IMR-90 (cell line): ENCODE measurements around the gene SERINC3. TPM values are rescaled to one million over a fixed set of nuclear protein-coding genes. Genes with fewer than 3 reads are reported as not detected.

Experiments
- ATAC-seq: fragments of 200-7000 bp; cut with Tn5 transposase; 2 replicates; pipeline ENCODE4 v1.9.1; 2020; ENCODE audit warnings: low read depth, mild to moderate bottlenecking, moderate library complexity
- BruUV-seq: library from RNA; stranded (reverse); fragments of 400-500 nt; replicated peaks from 2 replicates; lab custom pipeline; 2021; lab: Mats Ljungman, UMichigan
- CTCF ChIA-PET: fragments of 300-600 bp; formaldehyde crosslinking; extraction: SDS; loops from one replicate; lab custom pipeline; 2021; ENCODE audit warnings: antibody characterized with exemption; lab: Yijun Ruan, JAX
- POLR2A ChIA-PET: fragments of 300-600 bp; sonication (Branson Sonifier 250); formaldehyde crosslinking; loops from one replicate; lab custom pipeline; 2022; ENCODE audit warnings: antibody characterized with exemption; ENCODE audit not compliant: unreplicated experiment; lab: Charles Lee
- DNase-seq: peaks from one replicate; pipeline ENCODE4 v3.0.0; 2013
- H2AFZ ChIP-seq: replicated peaks from 2 replicates; pipeline ENCODE3; 2013; ENCODE audit warnings: low read length, mild to moderate bottlenecking; ENCODE audit not compliant: poor library complexity
- H2AK5ac ChIP-seq: 2 replicates; pipeline ENCODE4 v1.6.1; 2013; ENCODE audit warnings: low read depth, low read length, inconsistent platforms
- H2AK9ac ChIP-seq: replicated peaks from 2 replicates; pipeline ENCODE3; 2013; ENCODE audit warnings: mild to moderate bottlenecking, low read depth, low read length, moderate library complexity; ENCODE audit not compliant: poor library complexity
- H2BK120ac ChIP-seq: 2 replicates; pipeline ENCODE4 v1.6.1; 2013; ENCODE audit warnings: low read depth, low read length, inconsistent platforms
- H2BK15ac ChIP-seq: 3 replicates; pipeline ENCODE4 v1.6.1; 2013; ENCODE audit warnings: low read depth, low read length, inconsistent platforms
- H2BK20ac ChIP-seq: 2 replicates; pipeline ENCODE4 v1.6.1; 2013; ENCODE audit warnings: low read depth, mild to moderate bottlenecking, inconsistent platforms, low read length, moderate library complexity
- H2BK5ac ChIP-seq: 2 replicates; pipeline ENCODE4 v1.6.1; 2013; ENCODE audit warnings: mild to moderate bottlenecking, low read depth, low read length, inconsistent platforms; ENCODE audit not compliant: poor library complexity, severe bottlenecking
- H3K14ac ChIP-seq: replicated peaks from 2 replicates; pipeline ENCODE4 v1.6.1; 2013; ENCODE audit warnings: low read depth, low read length, inconsistent platforms
- H3K18ac ChIP-seq: 2 replicates; pipeline ENCODE4 v1.6.1; 2013; ENCODE audit warnings: low read depth, low read length, control low read depth
- H3K23ac ChIP-seq: 2 replicates; pipeline ENCODE4 v1.6.1; 2013; ENCODE audit warnings: low read depth, low read length, inconsistent platforms
- H3K27ac ChIP-seq: 2 replicates; pipeline ENCODE4 v1.5.1; 2013; ENCODE audit warnings: mild to moderate bottlenecking, control low read depth, low read length; ENCODE audit not compliant: insufficient read depth
- H3K27me3 ChIP-seq: 2 replicates; pipeline ENCODE4 v1.6.1; 2013; ENCODE audit warnings: low read length; ENCODE audit not compliant: control insufficient read depth, insufficient read depth
- H3K36me3 ChIP-seq: 2 replicates; pipeline ENCODE4 v1.6.1; 2013; ENCODE audit warnings: low read length, mixed read lengths; ENCODE audit not compliant: control insufficient read depth, insufficient read depth
- H3K4ac ChIP-seq: 2 replicates; pipeline ENCODE4 v1.6.1; 2013; ENCODE audit warnings: low read depth, low read length, inconsistent platforms
- H3K4me1 ChIP-seq: 2 replicates; pipeline ENCODE4 v1.6.1; 2013; ENCODE audit warnings: low read length, mixed read lengths; ENCODE audit not compliant: control insufficient read depth, insufficient read depth
- H3K4me2 ChIP-seq: 2 replicates; pipeline ENCODE4 v1.6.1; 2013; ENCODE audit warnings: low read depth, mild to moderate bottlenecking, control low read depth, low read length, moderate library complexity
- H3K4me3 ChIP-seq: 2 replicates; pipeline ENCODE4 v1.5.1; 2013; ENCODE audit warnings: low read depth, mild to moderate bottlenecking, control low read depth, low read length, moderate library complexity; ENCODE audit not compliant: insufficient read depth
- H3K56ac ChIP-seq: 2 replicates; pipeline ENCODE4 v1.6.1; 2013; ENCODE audit warnings: low read length, inconsistent platforms; ENCODE audit not compliant: insufficient read depth; ENCODE audit errors: extremely low read depth
- H3K79me1 ChIP-seq, 2 experiments: 2 replicates each; pipeline ENCODE4 v1.6.1; 2013; ENCODE audit warnings: low read length in 2 of 2, inconsistent platforms in 1 of 2, low read depth in 1 of 2
- H3K9ac ChIP-seq: 2 replicates; pipeline ENCODE4 v1.6.1; 2013; ENCODE audit warnings: low read depth, low read length, control low read depth
- H3K9me1 ChIP-seq: 2 replicates; pipeline ENCODE4 v1.6.1; 2013; ENCODE audit warnings: low read length, inconsistent platforms; ENCODE audit not compliant: insufficient read depth
- H3K9me3 ChIP-seq: 2 replicates; pipeline ENCODE4 v1.6.1; 2013; ENCODE audit warnings: low read length; ENCODE audit not compliant: control insufficient read depth, insufficient read depth
- H4K20me1 ChIP-seq: 2 replicates; pipeline ENCODE4 v1.6.1; 2013; ENCODE audit warnings: low read length, inconsistent platforms; ENCODE audit not compliant: insufficient read depth
- H4K5ac ChIP-seq: 2 replicates; pipeline ENCODE4 v1.6.1; 2013; ENCODE audit warnings: mild to moderate bottlenecking, low read depth, low read length, control low read depth
- H4K8ac ChIP-seq, 2 experiments: 2 replicates each; pipeline ENCODE4 v1.6.1; 2013; ENCODE audit warnings: low read depth in 2 of 2, low read length in 2 of 2, control low read depth in 1 of 2, inconsistent platforms in 1 of 2
- H4K91ac ChIP-seq: 2 replicates; pipeline ENCODE4 v1.6.1; 2013; ENCODE audit warnings: low read depth, low read length, inconsistent platforms; ENCODE audit not compliant: insufficient read depth
- MXI1 ChIP-seq: IDR thresholded peaks from 2 replicates; pipeline ENCODE4 v1.6.1; 2012; ENCODE audit warnings: low read depth, mild to moderate bottlenecking, low read length, moderate library complexity, borderline replicate concordance
- WGBS, 2 experiments: methylation state at CpG; one replicate each; pipeline versions ENCODE4 v1.1.5 to v1.1.7; 2013; ENCODE audit warnings: missing lambda C conversion rate in 2 of 2; ENCODE audit not compliant: insufficient read length in 1 of 2; ENCODE audit errors: extremely low coverage in 2 of 2; 5-methylcytosine and 5-hydroxymethylcytosine counted together
- dilution Hi-C: fragments of 300-500 bp; cut with HindIII; formaldehyde crosslinking; loops from one replicate; pipeline ENCODE4 v1.14.3; 2018; ENCODE audit warnings: low sequenced_read_pairs; ENCODE audit not compliant: unreplicated experiment
- in situ Hi-C: fragments of 300-500 bp; cut with MboI; formaldehyde crosslinking; loops from 3 replicates; pipeline ENCODE4 v1.14.3; 2019; ENCODE audit warnings: low sequenced_read_pairs, inconsistent platforms, mixed read lengths
- intact Hi-C: fragments of 100-400 bp; cut with micrococcal nuclease; formaldehyde crosslinking; loops from 2 replicates; pipeline ENCODE4 v1.10.0; 2022
- polyA plus RNA-seq, 3 experiments: library from polyadenylated mRNA; depleted of rRNA; stranded (reverse); fragments of >200 nt; gene quantifications; 2 replicates each; pipeline ENCODE4 v1.2.3, GENCODE V29; 2012; ENCODE audit warnings: low replicate concordance in 1 of 3
- total RNA-seq: library from RNA; depleted of rRNA; stranded (reverse); fragments of >200 nt; gene quantifications from 2 replicates; pipeline ENCODE4 v1.2.3, GENCODE V29; 2012

The SERINC3 gene
- total and polyA plus RNA-seq, 2 of the 4 experiments (the other 2 are of a cell fraction), result 101 to 132 TPM

DNA sequence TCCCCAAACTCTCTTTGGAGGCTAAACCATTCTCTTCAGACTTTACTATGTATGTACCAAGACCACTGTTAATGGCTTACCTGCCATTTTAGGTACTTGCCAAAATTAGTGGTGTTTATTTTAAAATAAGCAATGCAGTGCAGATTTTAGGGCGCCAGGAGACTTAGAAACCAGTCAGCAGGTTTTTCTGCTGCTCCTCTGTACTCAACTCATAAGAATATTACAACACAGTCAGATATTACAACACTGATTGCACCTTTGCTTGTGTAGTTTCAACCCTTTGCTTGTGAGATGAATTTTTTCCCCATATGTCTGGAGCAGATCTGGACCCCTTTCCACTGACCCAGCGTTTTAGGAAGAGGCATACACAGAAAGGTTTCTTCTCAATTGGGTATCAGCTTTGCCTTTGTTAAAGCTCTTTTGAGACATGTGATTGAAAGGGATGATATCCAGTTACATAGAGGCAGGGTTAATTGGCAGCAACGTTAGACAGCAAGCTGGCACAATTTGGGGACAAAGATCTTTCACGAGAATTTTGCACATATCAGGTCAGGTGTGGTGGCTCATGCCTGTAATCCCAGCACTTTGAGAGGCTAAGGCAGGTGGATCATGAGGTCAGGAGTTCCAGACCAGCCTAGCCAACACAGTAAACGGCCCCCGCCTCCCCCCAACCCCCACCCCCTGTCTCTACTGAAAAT is 40.0 kb downstream of the SERINC3 start:
- H3K23ac ChIP-seq, result no peak overlapping the region
- no peak overlapping the region for H2BK20ac ChIP-seq
- no peak overlapping the region for H3K14ac ChIP-seq
- H4K5ac ChIP-seq, result no peak overlapping the region
- no peak overlapping the region for H2AK5ac ChIP-seq
- no peak overlapping the region for H4K91ac ChIP-seq
- 60% methylated on average over 2 of the region's 6 CpGs; no CpG with 5 or more reads in 1 of the 2 experiments for WGBS, 2 experiments
- H3K79me1 ChIP-seq, result peaks cover 18 to 41% of the 10 kb centered on the region in 2 experiments
- no peak overlapping the region for H2BK15ac ChIP-seq
- no peak overlapping the region for H3K56ac ChIP-seq
- H3K4me3 ChIP-seq, result no peak overlapping the region
- no peak overlapping the region for H2AFZ ChIP-seq
- H3K9ac ChIP-seq, result no peak overlapping the region
- DNase-seq, result no peak
- peaks cover 5% of the 10 kb centered on the region; the same call in 1 of the 2 replicates for H3K9me1 ChIP-seq
- no peak overlapping the region for H2AK9ac ChIP-seq
- no peaks in the 10 kb centered on the region for H3K27me3 ChIP-seq
- peaks cover 2% of the 10 kb centered on the region; the same call in 1 of the 2 replicates for H3K4me1 ChIP-seq
- H3K4ac ChIP-seq, result no peak overlapping the region
- no peak overlapping the region for H2BK120ac ChIP-seq
- ChIA-PET POLR2A (no interaction called here), CTCF (no interaction called here)
- in situ Hi-C loops, result loop anchor here (25.0 kb wide), 1 partner anchor 1305 kb away; the partner anchor contains the start of genes DNTTIP1 and WFDC3
- peaks cover 32% of the 10 kb centered on the region for H3K36me3 ChIP-seq
- H2BK5ac ChIP-seq, result no peak overlapping the region
- BruUV-seq, result no TSS peak
- no peak overlapping the region for H4K8ac ChIP-seq
- H4K20me1 ChIP-seq, result no peaks in the 10 kb centered on the region; the same call in 1 of the 2 replicates
- TF ChIP-seq MXI1, result no peak
- intact Hi-C loops, result no loop called here
- no peak for ATAC-seq
- no peak overlapping the region for H3K4me2 ChIP-seq
- no peaks in the 10 kb centered on the region for H3K9me3 ChIP-seq
- H3K18ac ChIP-seq, result no peak overlapping the region
- H3K27ac ChIP-seq, result no peak overlapping the region
- dilution Hi-C loops, result no loop called here
